H1 (cell line): Measurements from ENCODE around the gene STK11. TPM values are rescaled to one million over a fixed set of nuclear protein-coding genes. Genes with fewer than 3 reads are reported as not detected.

Source experiments
- CTBP2 ChIP-seq: IDR thresholded peaks from 2 replicates; pipeline ENCODE4 v1.7.0; 2011; ENCODE audit warnings: borderline replicate concordance, mild to moderate bottlenecking, moderate library complexity, mixed read lengths, low read length; ENCODE audit not compliant: insufficient read depth, insufficient read length
- polyA plus RNA-seq, 7 experiments: library from polyadenylated mRNA; depleted of rRNA in 3 of 7; stranded (reverse) in 5 of 7; unstranded in 2 of 7; fragments of >200 nt in 5 of 7; fragments of 200-250 nt in 2 of 7; gene quantifications; 1 replicate in 5 of 7; 2 replicates in 1 of 7; 4 replicates in 1 of 7; pipeline versions ENCODE4 v1.2.1 to v1.2.3, GENCODE V29; 2011 to 2013; ENCODE audit warnings: missing spikeins in 2 of 7, mixed read lengths in 2 of 7
- total RNA-seq: library from RNA; stranded (reverse); fragmentation: NEBNext Ultra II Directional; extraction: Animal tissue kit (Norgen Biotek cat#: 25700); gene quantifications from 2 replicates; pipeline ENCODE4 v1.2.1, GENCODE V29; 2021

The STK11 gene
- total and polyA plus RNA-seq, 2 of the 8 experiments (the other 6 are each of a cell fraction or from before 2014, with no cell fraction given): 45.3 to 70.7 TPM

GRCh38 chr19:1224847-1225246, 19.3 kb downstream of the STK11 start (continued):
- no peak for TF ChIP-seq CTBP2
